IMR-90 (cell line): ENCODE results near the gene MYOM1. TPM values are rescaled to one million over a fixed set of nuclear protein-coding genes. Genes with fewer than 3 reads are reported as not detected.

ENCODE experiments used
- ATAC-seq: fragments of 200-7000 bp; cut with Tn5 transposase; 2 replicates; pipeline ENCODE4 v1.9.1; 2020; ENCODE audit warnings: low read depth, mild to moderate bottlenecking, moderate library complexity
- BruUV-seq: library from RNA; stranded (reverse); fragments of 400-500 nt; replicated peaks from 2 replicates; lab custom pipeline; 2021; lab: Mats Ljungman, UMichigan
- CTCF ChIA-PET: fragments of 300-600 bp; formaldehyde crosslinking; extraction: SDS; loops from one replicate; lab custom pipeline; 2021; ENCODE audit warnings: antibody characterized with exemption; lab: Yijun Ruan, JAX
- POLR2A ChIA-PET: fragments of 300-600 bp; sonication (Branson Sonifier 250); formaldehyde crosslinking; loops from one replicate; lab custom pipeline; 2022; ENCODE audit warnings: antibody characterized with exemption; ENCODE audit not compliant: unreplicated experiment; lab: Charles Lee
- DNase-seq: peaks from one replicate; pipeline ENCODE4 v3.0.0; 2013
- H2AFZ ChIP-seq: replicated peaks from 2 replicates; pipeline ENCODE3; 2013; ENCODE audit warnings: low read length, mild to moderate bottlenecking; ENCODE audit not compliant: poor library complexity
- H2AK5ac ChIP-seq: 2 replicates; pipeline ENCODE4 v1.6.1; 2013; ENCODE audit warnings: low read depth, low read length, inconsistent platforms
- H2AK9ac ChIP-seq: replicated peaks from 2 replicates; pipeline ENCODE3; 2013; ENCODE audit warnings: mild to moderate bottlenecking, low read depth, low read length, moderate library complexity; ENCODE audit not compliant: poor library complexity
- H2BK120ac ChIP-seq: 2 replicates; pipeline ENCODE4 v1.6.1; 2013; ENCODE audit warnings: low read depth, low read length, inconsistent platforms
- H2BK15ac ChIP-seq: 3 replicates; pipeline ENCODE4 v1.6.1; 2013; ENCODE audit warnings: low read depth, low read length, inconsistent platforms
- H2BK20ac ChIP-seq: 2 replicates; pipeline ENCODE4 v1.6.1; 2013; ENCODE audit warnings: low read depth, mild to moderate bottlenecking, inconsistent platforms, low read length, moderate library complexity
- H2BK5ac ChIP-seq: 2 replicates; pipeline ENCODE4 v1.6.1; 2013; ENCODE audit warnings: mild to moderate bottlenecking, low read depth, low read length, inconsistent platforms; ENCODE audit not compliant: poor library complexity, severe bottlenecking
- H3K14ac ChIP-seq: replicated peaks from 2 replicates; pipeline ENCODE4 v1.6.1; 2013; ENCODE audit warnings: low read depth, low read length, inconsistent platforms
- H3K18ac ChIP-seq: 2 replicates; pipeline ENCODE4 v1.6.1; 2013; ENCODE audit warnings: low read depth, low read length, control low read depth
- H3K23ac ChIP-seq: 2 replicates; pipeline ENCODE4 v1.6.1; 2013; ENCODE audit warnings: low read depth, low read length, inconsistent platforms
- H3K27ac ChIP-seq: 2 replicates; pipeline ENCODE4 v1.5.1; 2013; ENCODE audit warnings: mild to moderate bottlenecking, control low read depth, low read length; ENCODE audit not compliant: insufficient read depth
- H3K27me3 ChIP-seq: 2 replicates; pipeline ENCODE4 v1.6.1; 2013; ENCODE audit warnings: low read length; ENCODE audit not compliant: control insufficient read depth, insufficient read depth
- H3K36me3 ChIP-seq: 2 replicates; pipeline ENCODE4 v1.6.1; 2013; ENCODE audit warnings: low read length, mixed read lengths; ENCODE audit not compliant: control insufficient read depth, insufficient read depth
- H3K4ac ChIP-seq: 2 replicates; pipeline ENCODE4 v1.6.1; 2013; ENCODE audit warnings: low read depth, low read length, inconsistent platforms
- H3K4me1 ChIP-seq: 2 replicates; pipeline ENCODE4 v1.6.1; 2013; ENCODE audit warnings: low read length, mixed read lengths; ENCODE audit not compliant: control insufficient read depth, insufficient read depth
- H3K4me2 ChIP-seq: 2 replicates; pipeline ENCODE4 v1.6.1; 2013; ENCODE audit warnings: low read depth, mild to moderate bottlenecking, control low read depth, low read length, moderate library complexity
- H3K4me3 ChIP-seq: 2 replicates; pipeline ENCODE4 v1.5.1; 2013; ENCODE audit warnings: low read depth, mild to moderate bottlenecking, control low read depth, low read length, moderate library complexity; ENCODE audit not compliant: insufficient read depth
- H3K56ac ChIP-seq: 2 replicates; pipeline ENCODE4 v1.6.1; 2013; ENCODE audit warnings: low read length, inconsistent platforms; ENCODE audit not compliant: insufficient read depth; ENCODE audit errors: extremely low read depth
- H3K79me1 ChIP-seq, 2 experiments: 2 replicates each; pipeline ENCODE4 v1.6.1; 2013; ENCODE audit warnings: low read length in 2 of 2, inconsistent platforms in 1 of 2, low read depth in 1 of 2
- H3K9ac ChIP-seq: 2 replicates; pipeline ENCODE4 v1.6.1; 2013; ENCODE audit warnings: low read depth, low read length, control low read depth
- H3K9me1 ChIP-seq: 2 replicates; pipeline ENCODE4 v1.6.1; 2013; ENCODE audit warnings: low read length, inconsistent platforms; ENCODE audit not compliant: insufficient read depth
- H3K9me3 ChIP-seq: 2 replicates; pipeline ENCODE4 v1.6.1; 2013; ENCODE audit warnings: low read length; ENCODE audit not compliant: control insufficient read depth, insufficient read depth
- H4K20me1 ChIP-seq: 2 replicates; pipeline ENCODE4 v1.6.1; 2013; ENCODE audit warnings: low read length, inconsistent platforms; ENCODE audit not compliant: insufficient read depth
- H4K5ac ChIP-seq: 2 replicates; pipeline ENCODE4 v1.6.1; 2013; ENCODE audit warnings: mild to moderate bottlenecking, low read depth, low read length, control low read depth
- H4K8ac ChIP-seq, 2 experiments: 2 replicates each; pipeline ENCODE4 v1.6.1; 2013; ENCODE audit warnings: low read depth in 2 of 2, low read length in 2 of 2, control low read depth in 1 of 2, inconsistent platforms in 1 of 2
- H4K91ac ChIP-seq: 2 replicates; pipeline ENCODE4 v1.6.1; 2013; ENCODE audit warnings: low read depth, low read length, inconsistent platforms; ENCODE audit not compliant: insufficient read depth
- CTCF ChIP-seq: conservative IDR thresholded peaks from 2 replicates; pipeline ENCODE4 v1.5.1; 2012; ENCODE audit warnings: mild to moderate bottlenecking, low read depth, low read length, improper control_type of control experiment
- ELK1 ChIP-seq: fragments of 150-350 bp; IDR thresholded peaks from 2 replicates; pipeline ENCODE4 v1.6.1; 2016; ENCODE audit warnings: low read depth, mild to moderate bottlenecking, low read length, moderate library complexity, borderline replicate concordance
- MAZ ChIP-seq: IDR thresholded peaks from 2 replicates; pipeline ENCODE4 v1.6.1; 2012; ENCODE audit warnings: low read depth, mild to moderate bottlenecking, low read length, improper control_type of control experiment, moderate library complexity, borderline replicate concordance
- WGBS, 2 experiments: methylation state at CpG; one replicate each; pipeline versions ENCODE4 v1.1.5 to v1.1.7; 2013; ENCODE audit warnings: missing lambda C conversion rate in 2 of 2; ENCODE audit not compliant: insufficient read length in 1 of 2; ENCODE audit errors: extremely low coverage in 2 of 2; 5-methylcytosine and 5-hydroxymethylcytosine counted together
- dilution Hi-C: fragments of 300-500 bp; cut with HindIII; formaldehyde crosslinking; loops from one replicate; pipeline ENCODE4 v1.14.3; 2018; ENCODE audit warnings: low sequenced_read_pairs; ENCODE audit not compliant: unreplicated experiment
- in situ Hi-C: fragments of 300-500 bp; cut with MboI; formaldehyde crosslinking; loops from 3 replicates; pipeline ENCODE4 v1.14.3; 2019; ENCODE audit warnings: low sequenced_read_pairs, inconsistent platforms, mixed read lengths
- intact Hi-C: fragments of 100-400 bp; cut with micrococcal nuclease; formaldehyde crosslinking; loops from 2 replicates; pipeline ENCODE4 v1.10.0; 2022
- polyA plus RNA-seq, 3 experiments: library from polyadenylated mRNA; depleted of rRNA; stranded (reverse); fragments of >200 nt; gene quantifications; 2 replicates each; pipeline ENCODE4 v1.2.3, GENCODE V29; 2012; ENCODE audit warnings: low replicate concordance in 1 of 3
- total RNA-seq: library from RNA; depleted of rRNA; stranded (reverse); fragments of >200 nt; gene quantifications from 2 replicates; pipeline ENCODE4 v1.2.3, GENCODE V29; 2012

Gene MYOM1
- total and polyA plus RNA-seq, 2 of the 4 experiments (the other 2 are of a cell fraction) = under 0.01 to 0.10 TPM

- no peak for TF ChIP-seq CTCF
- TF ChIP-seq ELK1 = no peak
- TF ChIP-seq MAZ = no peak
- H2AK9ac ChIP-seq = no peak overlapping the region
- H4K91ac ChIP-seq = no peak overlapping the region
- H3K4me3 ChIP-seq = no peak overlapping the region
- in situ Hi-C loops = no loop called here
- CTCF ChIA-PET = interaction anchor here (0.7 kb wide), 1 partner anchor 22 kb away, joined by 5 read pairs; no protein-coding TSS in a partner anchor
- no peak overlapping the region for H3K14ac ChIP-seq
- no peak overlapping the region for H4K5ac ChIP-seq
- H3K27ac ChIP-seq = no peak overlapping the region
- intact Hi-C loops = no loop called here
- no peak overlapping the region for H3K56ac ChIP-seq
- no peaks in the 10 kb centered on the region for H3K4me1 ChIP-seq
- peaks cover 10% of the 10 kb centered on the region for H3K27me3 ChIP-seq
- POLR2A ChIA-PET = no interaction called here
- H3K18ac ChIP-seq = no peak overlapping the region
- H2AFZ ChIP-seq = no peak overlapping the region
- no peak overlapping the region for H2AK5ac ChIP-seq
- H4K8ac ChIP-seq = no peak overlapping the region
- H3K23ac ChIP-seq = no peak overlapping the region
- DNase-seq (peak; percentile 17), ATAC-seq (no peak)
- H2BK15ac ChIP-seq = no peak overlapping the region
- no peak overlapping the region for H3K9ac ChIP-seq
- no peak overlapping the region for H2BK120ac ChIP-seq
- no peak overlapping the region for H3K4ac ChIP-seq
- dilution Hi-C loops = no loop called here
- H3K9me1 ChIP-seq = peaks cover 5% of the 10 kb centered on the region; the same call in 1 of the 2 replicates
- peaks cover 5% of the 10 kb centered on the region; the same call in 1 of the 2 replicates for H3K9me3 ChIP-seq
- H4K20me1 ChIP-seq = no peaks in the 10 kb centered on the region
- no peaks in the 10 kb centered on the region for H3K79me1 ChIP-seq
- H3K4me2 ChIP-seq = no peak overlapping the region
- no CpG with 5 or more reads among the region's 4 CpGs for WGBS, 2 experiments
- H2BK5ac ChIP-seq = no peak overlapping the region
- H3K36me3 ChIP-seq = no peaks in the 10 kb centered on the region
- no peak overlapping the region for H2BK20ac ChIP-seq
- no TSS peak for BruUV-seq
Observed at GRCh38 chr18:3055816-3056215, 164.0 kb downstream of the MYOM1 start.
